Omental fat pad (tissue), 4 donors: ENCODE results near the gene SLC4A2. TPM values are rescaled to one million over a fixed set of nuclear protein-coding genes. Genes with fewer than 3 reads are reported as not detected.
"Not testable (repeated sequence)": the region's sequence is repeated elsewhere in the genome, so short reads cannot be mapped to it uniquely, and the experiment has no call there.

ENCODE experiments used
- ATAC-seq: fragments of 150-250 bp; one replicate; pipeline ENCODE4 v1.9.1; 2016; ENCODE audit warnings: mild to moderate bottlenecking, moderate library complexity; ENCODE audit not compliant: low FRiP score
- DNase-seq: peaks from one replicate; pipeline ENCODE4 v3.0.0-alpha.2; 2019; ENCODE audit warnings: low spot score
- CTCF ChIP-seq, 3 donors: fragments of 450-650 bp; IDR thresholded peaks; one replicate each; pipeline ENCODE4 v1.5.1; 2016 to 2017; ENCODE audit warnings: antibody characterized with exemption in 3 of 3, mild to moderate bottlenecking in 3 of 3, moderate library complexity in 2 of 3
- total RNA-seq, 4 donors: library from RNA; depleted of rRNA; stranded (reverse); fragments of >200 nt; gene quantifications; one replicate each; pipeline ENCODE4 v1.1.0, GENCODE V29; 2016

SLC4A2 gene
- total RNA-seq, 4 donors from 2014 or later, result 115 to 126 (median 118) TPM

- ATAC-seq, result no peak
- no peak for TF ChIP-seq CTCF (IDR thresholded peaks at IDR 0.05)
- DNase-seq, result no peak
These were observed 34.8 kb upstream of the SLC4A2 start, which contains the start of gene ATG9B for GRCh38 chr7:151024435-151025056. TSS of gene ATG9B (minus strand) at chr7:151024494. CDS start at chr7:151024423, 71 bp downstream.

- TF ChIP-seq CTCF (IDR thresholded peaks at IDR 0.05), result no peak
- no peak for ATAC-seq
- no peak for DNase-seq
These were observed 33.3 kb upstream of the SLC4A2 start for GRCh38 chr7:151025924-151026671.

- peak; percentile 62 for ATAC-seq
- DNase-seq, result not testable (repeated sequence)
These were observed 32.3 kb upstream of the SLC4A2 start for GRCh38 chr7:151026771-151027727.

GRCh38 chr7:151027728-151028130, 31.7 kb upstream of the SLC4A2 start:
- not testable (repeated sequence) for ATAC-seq, DNase-seq

GRCh38 chr7:151028131-151028947, 31.1 kb upstream of the SLC4A2 start, which contains the start of gene ABCB8:
TSS of gene ABCB8 (plus strand) at chr7:151028450. CDS start at chr7:151028516, 66 bp downstream.
- no peak for TF ChIP-seq CTCF (IDR thresholded peaks at IDR 0.05)
- DNase-seq, result peak; percentile 98
- ATAC-seq, result peak; percentile 97

GRCh38 chr7:151028948-151029501, 30.4 kb upstream of the SLC4A2 start:
- ATAC-seq (no peak), DNase-seq (no peak)
- no peak for TF ChIP-seq CTCF (IDR thresholded peaks at IDR 0.05)

- no peak for TF ChIP-seq CTCF (IDR thresholded peaks at IDR 0.05)
- no peak for DNase-seq
- ATAC-seq, result no peak
These were observed 28.4 kb upstream of the SLC4A2 start for GRCh38 chr7:151031011-151031410.
